GM19099 (cell line): ENCODE measurements around the gene B3GNT5.

Experiments used
- POLR2A ChIP-seq: IDR thresholded peaks from 3 replicates; pipeline ENCODE4 v1.6.1; 2011; ENCODE audit warnings: low read depth; ENCODE audit not compliant: insufficient read length; ENCODE audit errors: extremely low read depth

B3GNT5 gene

DNA sequence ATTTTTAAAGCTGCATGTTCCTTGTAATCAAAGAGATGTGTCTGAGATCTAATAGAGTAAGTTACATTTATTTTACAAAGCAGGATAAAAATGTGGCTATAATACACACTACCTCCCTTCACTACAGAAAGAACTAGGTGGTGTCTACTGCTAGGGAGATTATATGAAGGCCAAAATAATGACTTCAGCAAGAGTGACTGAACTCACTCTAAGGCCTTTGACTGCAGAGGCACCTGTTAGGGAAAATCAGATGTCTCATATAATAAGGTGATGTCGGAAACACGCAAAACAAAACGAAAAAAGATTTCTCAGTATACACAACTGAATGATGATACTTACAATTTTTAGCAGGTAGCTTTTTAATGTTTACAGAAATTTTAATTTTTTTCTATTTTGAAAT lies 19.1 kb downstream of the B3GNT5 start:
- TF ChIP-seq POLR2A = no peak

DNA sequence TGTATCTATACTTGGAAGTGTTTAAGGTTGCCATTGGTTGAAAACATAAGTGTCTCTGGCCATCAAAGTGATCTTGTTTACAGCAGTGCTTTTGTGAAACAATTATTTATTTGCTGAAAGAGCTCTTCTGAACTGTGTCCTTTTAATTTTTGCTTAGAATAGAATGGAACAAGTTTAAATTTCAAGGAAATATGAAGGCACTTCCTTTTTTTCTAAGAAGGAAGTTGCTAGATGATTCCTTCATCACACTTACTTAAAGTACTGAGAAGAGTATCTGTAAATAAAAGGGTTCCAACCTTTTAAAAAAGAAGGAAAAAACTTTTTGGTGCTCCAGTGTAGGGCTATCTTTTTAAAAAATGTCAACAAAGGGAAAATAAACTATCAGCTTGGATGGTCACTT lies 19.7 kb downstream of the B3GNT5 start:
- TF ChIP-seq POLR2A = no peak

DNA sequence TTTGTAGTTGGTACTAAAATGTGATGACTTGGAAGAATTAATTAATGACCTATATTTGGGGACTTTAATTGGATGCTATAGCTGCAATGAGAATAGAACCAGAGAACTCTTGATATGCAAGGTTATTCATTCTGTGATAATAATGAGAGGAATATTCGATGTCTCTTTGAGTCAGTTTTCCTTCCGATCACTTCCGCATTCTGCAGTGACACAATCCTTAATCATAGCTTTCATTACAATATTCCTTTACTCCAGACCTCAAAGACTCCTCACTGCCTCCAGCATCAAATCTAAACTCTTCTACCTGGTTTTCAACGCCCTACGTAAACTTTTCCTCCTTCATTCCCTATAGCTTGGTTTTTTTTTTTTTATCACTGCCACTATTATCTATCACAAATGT lies 21.6 kb downstream of the B3GNT5 start:
- TF ChIP-seq POLR2A = no peak

DNA sequence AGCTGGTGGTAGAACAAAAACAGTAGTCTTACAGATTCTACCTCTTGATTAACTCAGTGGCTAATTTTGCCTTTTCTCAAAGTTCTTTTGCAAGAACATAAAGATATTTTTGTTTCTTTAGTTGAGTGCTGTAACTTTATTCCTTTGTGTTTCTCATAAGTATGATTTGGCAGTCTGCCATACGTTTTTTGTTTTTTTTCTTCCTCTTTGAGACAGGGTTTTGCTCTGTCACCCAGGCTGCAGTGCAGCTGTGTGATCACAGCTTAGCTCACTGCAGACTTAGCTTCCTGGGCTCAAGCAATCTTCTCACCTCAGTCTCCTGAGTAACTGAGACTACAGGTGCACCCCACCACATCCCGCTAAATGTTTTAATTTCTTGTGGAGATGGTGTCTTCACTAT lies 22.4 kb downstream of the B3GNT5 start:
- TF ChIP-seq POLR2A = no peak

DNA sequence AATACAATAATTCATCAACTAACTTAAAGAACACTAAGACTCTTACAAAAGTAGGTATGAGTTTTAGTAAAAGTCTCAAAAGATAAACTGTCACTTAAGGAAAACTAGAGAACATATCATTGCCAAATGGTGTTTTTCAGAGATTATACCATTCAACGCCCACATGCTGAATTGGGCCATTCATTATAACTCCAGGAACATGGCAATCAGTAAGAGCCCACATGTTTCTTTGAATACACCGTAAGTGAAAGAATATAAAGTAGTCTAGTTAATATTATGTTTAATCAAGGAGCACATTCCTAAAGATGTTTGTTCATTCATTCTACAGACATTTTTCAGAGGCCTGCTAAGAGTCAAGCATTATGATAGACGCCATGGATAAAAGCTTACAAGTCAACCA lies 22.9 kb downstream of the B3GNT5 start:
- TF ChIP-seq POLR2A = no peak

DNA sequence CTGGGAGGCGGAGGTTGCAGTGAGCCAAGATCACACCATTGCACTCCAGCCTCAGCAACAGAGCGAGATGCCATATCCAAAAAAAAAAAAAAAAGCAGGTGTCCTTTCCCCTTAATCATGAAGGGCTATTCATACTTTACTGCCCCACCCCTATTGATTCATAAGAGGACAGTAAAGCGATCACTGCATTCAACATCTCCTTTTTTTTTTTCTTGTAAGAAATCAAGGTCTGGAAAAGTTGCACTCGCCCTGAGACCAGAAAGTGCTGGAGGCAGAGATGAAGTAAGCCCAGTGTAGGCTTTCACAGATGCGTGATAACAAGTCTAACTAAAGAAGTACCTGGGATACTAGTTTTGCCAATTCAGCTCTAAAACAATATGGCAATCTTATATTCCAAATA lies 24.2 kb downstream of the B3GNT5 start:
- no peak for TF ChIP-seq POLR2A

DNA sequence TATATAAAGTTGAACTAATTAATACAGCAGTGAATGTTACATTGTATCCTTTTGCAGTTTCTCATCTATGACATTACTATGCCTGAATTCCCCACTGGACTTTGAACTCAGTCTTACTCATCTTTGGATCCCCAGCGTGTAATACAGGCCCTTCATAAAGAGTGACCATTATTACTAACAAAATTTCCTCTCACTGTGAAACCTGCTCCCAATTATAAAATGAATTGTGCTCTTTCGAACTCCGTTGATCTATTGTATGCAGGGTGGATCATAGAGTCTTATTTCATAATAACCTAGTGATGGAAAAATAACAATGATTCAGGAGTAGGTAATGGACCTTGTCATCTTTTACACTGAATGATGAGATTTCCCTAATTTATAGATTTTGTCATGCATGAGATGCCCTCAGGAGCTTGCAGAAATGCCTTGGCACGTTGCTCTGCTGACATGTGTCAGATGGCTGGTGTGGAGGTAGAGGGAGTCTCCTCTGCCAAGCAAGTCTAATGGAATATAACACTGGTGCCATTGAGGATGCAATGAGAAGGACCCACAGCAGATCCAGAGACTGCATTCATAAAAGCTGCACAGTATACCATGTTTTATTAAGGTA lies 25.5 kb downstream of the B3GNT5 start:
- TF ChIP-seq POLR2A = no peak

DNA sequence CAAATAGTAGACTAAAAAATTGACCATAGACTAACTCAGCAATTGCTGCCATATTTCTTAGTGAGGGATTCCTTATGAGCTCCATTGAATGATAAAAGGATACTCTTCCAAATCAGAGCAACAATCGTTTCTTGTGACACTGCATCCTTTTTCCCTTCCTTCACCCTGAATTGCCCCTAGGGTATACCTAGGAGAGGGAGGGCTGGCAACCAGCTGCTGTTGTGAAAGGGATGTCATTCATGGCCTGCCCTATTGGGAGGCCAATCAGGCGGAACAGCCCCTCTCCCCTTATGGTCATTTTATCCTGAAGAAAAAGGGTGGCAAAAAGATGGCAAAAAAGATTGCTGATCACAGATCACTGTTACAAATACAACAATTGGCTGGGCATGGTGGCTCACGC lies 26.3 kb downstream of the B3GNT5 start:
- no peak for TF ChIP-seq POLR2A

DNA sequence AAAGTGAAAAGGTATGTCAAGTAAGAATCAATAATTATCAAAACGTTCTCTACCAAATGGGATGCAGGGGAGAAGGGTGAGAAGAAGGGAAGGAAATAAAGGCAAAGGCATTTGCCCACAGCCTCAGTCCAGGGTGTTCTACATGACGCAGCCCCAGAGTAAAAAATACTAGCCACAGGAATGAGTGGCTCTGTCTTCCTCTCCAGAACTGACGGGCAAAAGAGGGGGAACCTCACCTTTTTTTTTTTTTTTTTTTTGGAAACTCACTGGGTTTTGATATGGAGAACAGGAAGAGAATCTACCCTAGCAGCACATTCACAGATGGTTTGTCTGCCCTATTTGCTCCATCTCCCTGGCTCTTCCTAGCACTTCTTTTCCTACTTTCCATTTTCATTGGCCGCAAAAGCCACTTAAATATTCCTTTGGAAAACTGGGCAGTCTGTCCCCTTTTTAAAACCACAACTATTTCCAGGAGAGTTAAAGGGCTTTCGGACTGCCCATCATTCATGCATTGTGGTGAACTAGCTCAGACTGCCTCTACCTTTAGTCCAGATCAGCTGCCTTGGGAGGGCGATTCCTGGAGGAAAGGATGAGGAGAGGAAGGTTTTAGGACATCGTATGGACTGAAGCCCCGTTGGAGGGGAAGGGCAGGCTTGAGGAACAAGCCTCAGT lies 28.2 kb downstream of the B3GNT5 start:
- no peak for TF ChIP-seq POLR2A

DNA sequence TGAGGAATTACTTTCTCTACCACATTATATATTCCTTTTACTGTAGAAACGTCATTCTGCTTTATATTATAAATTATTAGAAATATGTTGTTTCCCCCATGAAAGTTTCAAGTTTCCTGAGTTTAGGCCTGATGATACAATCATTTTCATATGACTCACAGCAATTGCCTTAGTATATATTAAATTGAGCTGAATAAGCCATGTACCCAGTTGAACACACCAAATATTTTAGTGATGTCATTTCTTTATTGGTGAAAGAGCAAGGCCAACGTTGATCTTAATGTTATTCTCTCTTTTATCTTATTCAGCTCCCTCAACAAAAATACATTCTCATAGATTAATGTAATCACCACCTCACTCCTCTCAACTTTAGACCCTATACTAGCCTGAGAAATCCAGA lies 30.8 kb downstream of the B3GNT5 start:
- no peak for TF ChIP-seq POLR2A

DNA sequence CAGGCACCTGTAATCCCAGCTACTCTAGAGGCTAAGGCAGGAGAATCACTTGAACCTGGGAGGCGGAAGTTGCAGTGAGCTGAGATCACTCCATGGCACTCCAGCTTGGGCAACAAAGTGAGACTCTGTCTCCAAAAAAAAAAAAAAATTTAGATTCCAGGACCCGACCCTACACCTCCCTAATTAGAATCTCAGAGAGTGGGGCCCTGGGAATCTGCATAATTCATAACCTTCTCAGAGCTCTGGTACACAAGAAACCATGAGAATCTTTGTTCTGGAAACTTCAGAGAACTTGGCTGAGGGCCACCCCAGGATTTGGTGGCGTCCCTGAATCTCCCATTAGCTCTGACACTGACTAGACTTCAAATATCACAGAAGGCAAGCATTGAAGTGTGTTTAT lies 31.5 kb downstream of the B3GNT5 start:
- TF ChIP-seq POLR2A = no peak

DNA sequence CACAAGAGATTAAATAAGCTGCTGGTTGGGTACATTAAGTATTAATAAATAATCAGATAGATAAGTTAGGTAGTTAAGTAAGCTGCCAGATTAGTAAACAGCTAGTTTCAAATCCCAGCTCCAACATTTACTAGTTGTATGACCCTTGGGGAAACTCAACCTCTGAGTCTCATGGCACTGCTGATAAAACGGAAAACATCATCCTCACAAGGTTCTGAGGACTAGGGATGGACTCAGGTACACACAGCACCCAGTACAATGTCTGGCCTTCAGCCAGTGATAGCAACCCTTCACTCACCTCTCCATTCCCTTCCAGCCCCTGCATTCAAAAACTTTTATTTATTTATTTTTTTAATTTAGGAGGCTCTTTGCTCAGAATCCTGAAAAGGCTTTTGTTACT lies 32.3 kb downstream of the B3GNT5 start:
- no peak for TF ChIP-seq POLR2A

DNA sequence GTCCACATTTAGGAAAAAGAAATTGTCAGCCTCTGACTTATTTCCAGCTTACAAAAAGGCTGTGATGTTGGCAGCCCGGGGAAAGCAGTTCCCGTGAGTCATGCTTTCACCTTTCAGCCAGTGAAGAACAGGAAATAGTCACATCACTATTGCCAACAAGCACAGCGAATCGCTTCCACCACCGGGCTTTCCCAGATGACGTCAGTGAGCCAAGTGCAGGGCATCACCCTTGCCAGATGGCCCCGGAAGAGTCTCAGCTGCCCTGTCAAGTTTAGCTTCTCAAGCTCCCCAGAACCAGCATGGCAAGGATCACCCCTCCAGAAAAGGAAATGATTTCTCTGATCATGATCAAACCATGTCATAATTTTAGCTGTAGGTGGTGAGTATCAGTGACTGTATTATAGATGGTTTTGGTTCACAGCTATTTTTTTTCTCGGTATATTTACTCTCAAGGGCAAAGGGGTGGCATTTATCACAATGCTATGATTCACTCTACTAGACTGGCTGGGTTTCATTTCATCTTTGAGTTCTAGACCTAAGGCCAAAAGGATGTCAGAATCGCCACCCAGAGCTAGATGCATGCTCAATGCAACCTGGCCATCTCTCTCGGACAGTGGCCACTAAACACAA lies 32.9 kb downstream of the B3GNT5 start:
- peak; percentile 44 for TF ChIP-seq POLR2A

DNA sequence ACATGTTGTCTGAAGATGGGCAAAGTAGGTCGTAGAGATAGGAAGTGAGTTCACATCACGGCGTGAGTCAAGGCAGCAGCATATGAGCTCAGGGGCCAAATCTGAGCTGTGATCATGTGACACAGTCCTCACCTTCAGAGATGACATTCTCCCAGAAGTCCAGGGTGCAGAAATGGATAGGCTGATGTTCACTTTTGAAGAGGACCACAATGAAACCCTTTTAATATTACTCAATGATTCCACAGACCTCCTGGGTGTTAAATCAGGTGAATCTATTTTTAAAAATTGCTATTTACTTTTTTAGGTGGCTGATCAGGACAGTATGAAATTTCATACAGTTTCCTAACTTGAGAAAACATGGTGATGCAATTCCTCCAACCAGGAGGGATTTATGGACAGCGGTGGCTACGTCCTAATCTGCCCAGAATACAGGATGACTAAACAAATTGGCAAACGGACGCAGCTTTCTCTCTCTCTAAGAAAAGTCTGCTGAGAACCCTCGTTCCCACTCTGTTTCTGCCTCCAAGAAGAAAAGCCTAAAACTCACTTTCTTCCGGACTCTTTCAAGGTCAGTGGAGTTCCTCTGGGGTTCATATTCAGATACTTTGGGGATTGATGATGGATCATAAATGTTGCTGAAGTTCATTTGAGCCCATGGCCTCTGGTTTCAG lies 34.4 kb downstream of the B3GNT5 start:
- no peak for TF ChIP-seq POLR2A

DNA sequence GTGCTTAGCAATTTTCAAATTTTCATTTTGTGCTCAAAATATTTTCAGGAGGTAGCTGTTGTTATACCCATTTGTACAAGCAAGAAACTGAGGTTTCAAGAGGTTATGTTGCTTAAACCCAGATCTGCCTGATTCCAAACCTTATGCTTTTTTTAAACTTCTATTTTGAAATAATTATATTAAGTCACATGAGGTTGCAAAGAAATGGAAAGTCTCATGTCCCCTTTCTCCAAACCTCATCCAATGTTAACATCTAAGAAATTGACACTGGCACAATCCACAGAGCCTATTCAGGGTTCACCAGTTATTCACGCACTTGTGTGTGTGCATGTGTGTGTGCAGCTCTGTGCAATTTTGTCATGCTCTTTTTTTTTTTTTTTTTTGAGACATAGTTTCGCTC lies 35.1 kb downstream of the B3GNT5 start:
- TF ChIP-seq POLR2A = no peak

DNA sequence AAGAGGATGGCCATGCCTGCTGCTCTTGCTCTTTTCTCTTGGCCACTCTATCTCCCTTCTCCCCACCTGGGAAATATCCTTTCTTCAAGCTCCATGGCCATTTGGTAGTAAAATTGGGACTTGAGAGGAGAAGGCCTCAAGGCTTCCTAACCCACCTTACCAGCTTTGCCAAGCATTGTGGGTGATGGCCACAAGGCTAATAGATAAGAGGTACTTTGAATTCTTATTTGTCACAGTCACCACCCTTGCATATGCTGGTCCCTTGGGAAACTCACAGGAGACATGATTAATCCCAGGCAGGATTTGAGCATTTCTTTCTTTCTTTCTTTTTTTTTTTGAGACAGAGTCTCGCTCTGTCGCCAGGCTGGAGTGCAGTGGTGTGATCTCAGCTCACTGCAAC lies 37.2 kb downstream of the B3GNT5 start:
- no peak for TF ChIP-seq POLR2A

DNA sequence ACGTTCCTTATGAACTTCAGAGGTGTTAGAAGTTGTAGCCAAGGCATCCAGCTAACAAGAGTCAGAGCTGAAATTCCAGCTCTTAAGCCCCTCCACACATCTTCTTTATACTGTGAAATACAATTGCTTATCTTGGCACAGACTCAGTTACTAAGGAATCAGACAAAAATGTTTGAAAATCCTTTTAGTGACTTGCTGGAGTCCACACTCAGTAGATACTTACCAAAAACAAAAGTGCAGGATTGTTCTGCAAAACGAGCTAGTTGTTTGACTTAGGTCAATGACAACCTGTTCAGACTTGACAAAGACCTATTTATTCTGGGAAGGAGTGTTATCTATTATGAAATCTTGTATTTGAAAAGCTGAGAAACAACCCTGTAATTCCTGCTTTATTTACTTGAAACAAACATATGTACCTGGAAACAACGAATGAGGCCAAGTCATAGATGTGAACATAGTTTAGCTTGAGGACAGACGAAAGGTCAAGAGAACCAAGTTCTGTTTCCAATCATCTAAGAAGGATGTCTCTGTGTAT lies 38.5 kb downstream of the B3GNT5 start:
- no peak for TF ChIP-seq POLR2A

DNA sequence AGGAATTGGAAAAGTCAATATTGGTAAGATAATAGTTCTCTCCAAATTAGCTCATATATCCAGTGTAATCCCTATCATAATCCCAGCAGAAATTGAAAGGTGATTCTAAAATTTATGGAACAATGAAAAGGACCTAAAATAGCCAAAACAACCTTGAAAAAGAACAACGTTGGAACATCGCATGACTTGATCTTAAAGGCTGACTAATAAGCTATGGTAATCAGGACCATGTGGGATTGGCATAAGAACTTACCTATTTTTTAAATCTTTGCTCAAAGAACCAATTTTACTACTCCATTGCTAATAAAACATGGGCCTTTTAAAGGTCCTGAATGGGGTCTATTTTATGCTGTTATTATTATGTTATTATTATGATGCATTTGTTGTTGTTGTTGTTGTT lies 40.9 kb downstream of the B3GNT5 start:
- TF ChIP-seq POLR2A = no peak
